ENCODE results near the gene MPV17L.

DNA sequence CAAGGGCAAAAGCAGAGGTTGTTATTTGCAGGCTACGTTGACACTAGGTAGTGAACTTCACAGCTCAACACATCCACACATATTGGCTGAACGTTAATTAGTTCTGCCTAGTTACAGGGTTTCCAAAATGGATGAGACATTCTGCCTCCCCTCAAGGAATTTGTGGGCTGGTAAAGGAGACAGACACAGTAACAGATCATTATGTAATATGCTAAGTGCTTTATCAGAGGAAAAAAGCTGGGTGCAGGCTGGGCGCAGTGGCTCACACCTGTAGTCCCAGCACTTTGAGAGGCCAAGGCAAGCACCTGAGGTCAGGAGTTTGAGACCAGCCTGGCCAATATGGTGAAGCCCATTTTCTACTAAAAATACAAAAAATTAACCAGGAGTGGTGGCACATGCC lies 65.0 kb downstream of the MPV17L start:
- no peak for TF ChIP-seq POLR2AphosphoS5 (IDR thresholded peaks at IDR 0.05)
- TF ChIP-seq, protein P1, sequence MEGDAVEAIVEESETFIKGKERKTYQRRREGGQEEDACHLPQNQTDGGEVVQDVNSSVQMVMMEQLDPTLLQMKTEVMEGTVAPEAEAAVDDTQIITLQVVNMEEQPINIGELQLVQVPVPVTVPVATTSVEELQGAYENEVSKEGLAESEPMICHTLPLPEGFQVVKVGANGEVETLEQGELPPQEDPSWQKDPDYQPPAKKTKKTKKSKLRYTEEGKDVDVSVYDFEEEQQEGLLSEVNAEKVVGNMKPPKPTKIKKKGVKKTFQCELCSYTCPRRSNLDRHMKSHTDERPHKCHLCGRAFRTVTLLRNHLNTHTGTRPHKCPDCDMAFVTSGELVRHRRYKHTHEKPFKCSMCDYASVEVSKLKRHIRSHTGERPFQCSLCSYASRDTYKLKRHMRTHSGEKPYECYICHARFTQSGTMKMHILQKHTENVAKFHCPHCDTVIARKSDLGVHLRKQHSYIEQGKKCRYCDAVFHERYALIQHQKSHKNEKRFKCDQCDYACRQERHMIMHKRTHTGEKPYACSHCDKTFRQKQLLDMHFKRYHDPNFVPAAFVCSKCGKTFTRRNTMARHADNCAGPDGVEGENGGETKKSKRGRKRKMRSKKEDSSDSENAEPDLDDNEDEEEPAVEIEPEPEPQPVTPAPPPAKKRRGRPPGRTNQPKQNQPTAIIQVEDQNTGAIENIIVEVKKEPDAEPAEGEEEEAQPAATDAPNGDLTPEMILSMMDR (IDR thresholded peaks at IDR 0.05) = no peak
- TF ChIP-seq EP300 (IDR thresholded peaks at IDR 0.05) = no peak
- TF ChIP-seq POLR2A (IDR thresholded peaks at IDR 0.05) = no peak
